HEK293 (cell line): Measurements from ENCODE around the gene BAIAP3.

Source experiments
- BCL11A ChIP-seq: fragments of 450-650 bp; formaldehyde crosslinking; IDR thresholded peaks from 2 replicates; pipeline ENCODE4 v1.5.1; 2016; ENCODE audit warnings: low read depth, missing biosample characterization, missing genetic modification characterization
- EGR2 ChIP-seq: fragments of 450-650 bp; formaldehyde crosslinking; IDR thresholded peaks from 2 replicates; pipeline ENCODE4 v1.5.1; 2016; ENCODE audit warnings: low read depth, missing biosample characterization, missing genetic modification characterization
- GLIS1 ChIP-seq: fragments of 450-650 bp; formaldehyde crosslinking; IDR thresholded peaks from 2 replicates; pipeline ENCODE4 v1.5.1; 2016; ENCODE audit warnings: missing biosample characterization, missing genetic modification characterization
- HOXD13 ChIP-seq: sonication (generic); formaldehyde crosslinking; IDR thresholded peaks from 2 replicates; pipeline ENCODE4 v1.8.0; 2022; ENCODE audit warnings: missing genetic modification reagents, borderline replicate concordance
- TRIM28 ChIP-seq: IDR thresholded peaks from 2 replicates; pipeline ENCODE4 v1.6.1; 2011; ENCODE audit warnings: low read length, control low read depth, borderline replicate concordance
- ZBTB7A ChIP-seq: fragments of 450-650 bp; formaldehyde crosslinking; IDR thresholded peaks from 2 replicates; pipeline ENCODE4 v1.5.1; 2016; ENCODE audit warnings: low read depth, missing biosample characterization, missing genetic modification characterization
- ZFP69B ChIP-seq: fragments of 450-650 bp; formaldehyde crosslinking; IDR thresholded peaks from 2 replicates; pipeline ENCODE4 v1.5.1; 2016; ENCODE audit warnings: missing biosample characterization, missing genetic modification characterization
- ZNF16 ChIP-seq: fragments of 450-650 bp; formaldehyde crosslinking; IDR thresholded peaks from 2 replicates; pipeline ENCODE4 v1.5.1; 2016; ENCODE audit warnings: low read depth, missing biosample characterization, missing genetic modification characterization
- ZNF184 ChIP-seq: fragments of 450-650 bp; IDR thresholded peaks from 2 replicates; pipeline ENCODE4 v1.5.1; 2018; ENCODE audit warnings: missing biosample characterization, mild to moderate bottlenecking, missing genetic modification characterization
- ZNF2 ChIP-seq: fragments of 450-650 bp; formaldehyde crosslinking; IDR thresholded peaks from 2 replicates; pipeline ENCODE4 v1.5.1; 2016; ENCODE audit warnings: missing biosample characterization, missing genetic modification characterization
- ZNF202 ChIP-seq: fragments of 450-650 bp; formaldehyde crosslinking; IDR thresholded peaks from 2 replicates; pipeline ENCODE4 v1.5.1; 2016; ENCODE audit warnings: missing biosample characterization, missing genetic modification characterization, borderline replicate concordance
- ZNF266 ChIP-seq: fragments of 450-650 bp; formaldehyde crosslinking; IDR thresholded peaks from 2 replicates; pipeline ENCODE4 v1.5.1; 2016; ENCODE audit warnings: missing biosample characterization, missing genetic modification characterization, low read depth
- ZNF311 ChIP-seq: fragments of 450-650 bp; formaldehyde crosslinking; IDR thresholded peaks from 2 replicates; pipeline ENCODE4 v1.5.1; 2017; ENCODE audit warnings: missing biosample characterization, missing genetic modification characterization, borderline replicate concordance
- ZNF48 ChIP-seq: fragments of 450-650 bp; formaldehyde crosslinking; IDR thresholded peaks from 2 replicates; pipeline ENCODE4 v1.5.1; 2016; ENCODE audit warnings: missing biosample characterization, missing genetic modification characterization
- ZNF558 ChIP-seq: fragments of 450-650 bp; formaldehyde crosslinking; IDR thresholded peaks from 2 replicates; pipeline ENCODE4 v1.5.1; 2016; ENCODE audit warnings: missing biosample characterization, missing genetic modification characterization
- ZNF585B ChIP-seq: fragments of 450-650 bp; formaldehyde crosslinking; IDR thresholded peaks from 2 replicates; pipeline ENCODE4 v1.5.1; 2016; ENCODE audit warnings: missing biosample characterization, missing genetic modification characterization
- ZNF610 ChIP-seq: fragments of 450-650 bp; formaldehyde crosslinking; IDR thresholded peaks from 2 replicates; pipeline ENCODE4 v1.5.1; 2016; ENCODE audit warnings: missing biosample characterization, missing genetic modification characterization, borderline replicate concordance
- ZNF623 ChIP-seq: fragments of 450-650 bp; formaldehyde crosslinking; IDR thresholded peaks from 2 replicates; pipeline ENCODE4 v1.5.1; 2016; ENCODE audit warnings: missing biosample characterization, missing genetic modification characterization
- ZNF660 ChIP-seq: fragments of 450-650 bp; IDR thresholded peaks from 2 replicates; pipeline ENCODE4 v1.5.1; 2018; ENCODE audit warnings: missing biosample characterization, mild to moderate bottlenecking, missing genetic modification characterization
- ZNF837 ChIP-seq: fragments of 450-650 bp; formaldehyde crosslinking; IDR thresholded peaks from 2 replicates; pipeline ENCODE4 v1.5.1; 2016; ENCODE audit warnings: missing biosample characterization, missing genetic modification characterization
- TF ChIP-seq, protein P1 (sequence below): fragments of 450-650 bp; formaldehyde crosslinking; IDR thresholded peaks from 2 replicates; pipeline ENCODE4 v1.5.1; 2016; ENCODE audit warnings: missing biosample characterization, missing genetic modification characterization
- TF ChIP-seq, protein P2 (sequence below): fragments of 450-650 bp; formaldehyde crosslinking; IDR thresholded peaks from 2 replicates; pipeline ENCODE4 v1.5.1; 2016; ENCODE audit warnings: missing biosample characterization, missing genetic modification characterization, borderline replicate concordance
- TF ChIP-seq, protein P3 (sequence below): fragments of 450-650 bp; formaldehyde crosslinking; IDR thresholded peaks from 2 replicates; pipeline ENCODE4 v1.5.1; 2017; ENCODE audit warnings: missing biosample characterization, mild to moderate bottlenecking, missing genetic modification characterization, moderate library complexity
- TF ChIP-seq, protein P4 (sequence below): fragments of 450-650 bp; IDR thresholded peaks from 2 replicates; pipeline ENCODE4 v1.5.1; 2018; ENCODE audit warnings: missing biosample characterization, missing genetic modification characterization
- TF ChIP-seq, protein P5 (sequence below): fragments of 450-650 bp; formaldehyde crosslinking; IDR thresholded peaks from 2 replicates; pipeline ENCODE4 v1.5.1; 2016; ENCODE audit warnings: missing biosample characterization, missing genetic modification characterization

BAIAP3 gene

DNA sequence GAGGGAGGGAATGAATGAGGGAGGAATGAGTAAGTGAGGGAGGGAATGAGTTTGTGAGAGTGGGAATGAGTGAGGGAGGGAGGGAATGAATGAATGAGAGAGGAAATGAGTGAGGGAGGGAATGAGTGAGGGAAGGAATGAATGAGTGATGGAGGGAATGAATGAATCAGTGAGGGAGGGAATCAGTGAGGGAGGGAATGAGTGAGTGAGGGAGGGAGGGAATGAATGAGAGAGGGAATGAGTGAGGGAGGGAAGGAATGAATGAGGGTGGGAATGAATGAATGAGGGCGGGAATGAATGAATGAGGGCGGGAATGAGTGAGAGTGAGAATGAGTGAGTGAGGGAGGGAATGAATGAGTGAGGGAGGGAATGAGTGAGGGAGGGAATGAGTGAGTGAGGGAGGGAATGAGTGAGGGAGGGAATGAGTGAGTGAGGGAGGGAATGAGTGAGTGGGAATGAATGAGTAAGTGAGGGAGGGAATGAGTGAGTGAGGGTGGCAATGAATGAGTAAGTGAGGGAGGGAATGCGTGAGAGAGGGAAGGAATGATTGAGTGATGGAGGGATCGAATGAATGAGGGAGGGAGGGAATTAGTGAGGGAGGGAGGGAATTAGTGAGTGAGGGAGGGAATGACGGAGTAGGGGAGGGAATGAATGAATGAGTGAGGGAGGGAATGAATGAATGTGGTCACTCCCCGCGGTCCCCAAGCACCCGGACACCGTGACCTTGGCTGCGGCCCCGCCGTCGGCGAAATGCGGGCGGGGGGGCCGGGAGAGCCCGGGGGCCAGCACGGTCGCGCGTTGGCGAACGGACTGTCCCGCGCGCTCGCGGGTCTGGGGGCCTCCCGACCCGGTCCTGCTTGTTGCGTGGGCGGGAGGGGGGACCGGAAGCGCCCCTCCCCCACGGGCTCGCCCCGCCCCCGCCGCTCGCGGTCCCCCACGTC lies 25.1 kb upstream of the BAIAP3 start (continued):
- TF ChIP-seq, protein P1, sequence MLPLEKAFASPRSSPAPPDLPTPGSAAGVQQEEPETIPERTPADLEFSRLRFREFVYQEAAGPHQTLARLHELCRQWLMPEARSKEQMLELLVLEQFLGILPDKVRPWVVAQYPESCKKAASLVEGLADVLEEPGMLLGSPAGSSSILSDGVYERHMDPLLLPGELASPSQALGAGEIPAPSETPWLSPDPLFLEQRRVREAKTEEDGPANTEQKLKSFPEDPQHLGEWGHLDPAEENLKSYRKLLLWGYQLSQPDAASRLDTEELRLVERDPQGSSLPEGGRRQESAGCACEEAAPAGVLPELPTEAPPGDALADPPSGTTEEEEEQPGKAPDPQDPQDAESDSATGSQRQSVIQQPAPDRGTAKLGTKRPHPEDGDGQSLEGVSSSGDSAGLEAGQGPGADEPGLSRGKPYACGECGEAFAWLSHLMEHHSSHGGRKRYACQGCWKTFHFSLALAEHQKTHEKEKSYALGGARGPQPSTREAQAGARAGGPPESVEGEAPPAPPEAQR: no peak
- TF ChIP-seq ZNF623 (tag by site-specific recombination) (no peak), ZNF266 (tag by site-specific recombination) (no peak), ZNF48 (tag by site-specific recombination) (no peak), ZNF558 (no peak), ZNF16 (tag by site-specific recombination) (no peak), ZFP69B (no peak; the same call in 1 of the 2 replicates), EGR2 (tag by site-specific recombination) (0 out of 2 replicates have a peak, but pooled peaks have one; percentile 4), ZBTB7A (tag by site-specific recombination) (no peak; the same call in 1 of the 2 replicates), ZNF184 (tag by site-specific recombination) (no peak), ZNF610 (no peak), ZNF311 (tag by site-specific recombination) (no peak), ZNF2 (tag by site-specific recombination) (peak; percentile 8; the same call in 1 of the 2 replicates), BCL11A (tag by site-specific recombination) (peak; percentile 92), ZNF660 (tag by site-specific recombination) (no peak), HOXD13 (CRISPR knock-in tag) (no peak), ZNF202 (tag by site-specific recombination) (no peak), GLIS1 (peak; percentile 7; the same call in 1 of the 2 replicates), ZNF837 (tag by site-specific recombination) (peak; percentile 21; the same call in 1 of the 2 replicates), TRIM28 (no peak), ZNF585B (tag by site-specific recombination) (no peak)
- TF ChIP-seq, protein P2, sequence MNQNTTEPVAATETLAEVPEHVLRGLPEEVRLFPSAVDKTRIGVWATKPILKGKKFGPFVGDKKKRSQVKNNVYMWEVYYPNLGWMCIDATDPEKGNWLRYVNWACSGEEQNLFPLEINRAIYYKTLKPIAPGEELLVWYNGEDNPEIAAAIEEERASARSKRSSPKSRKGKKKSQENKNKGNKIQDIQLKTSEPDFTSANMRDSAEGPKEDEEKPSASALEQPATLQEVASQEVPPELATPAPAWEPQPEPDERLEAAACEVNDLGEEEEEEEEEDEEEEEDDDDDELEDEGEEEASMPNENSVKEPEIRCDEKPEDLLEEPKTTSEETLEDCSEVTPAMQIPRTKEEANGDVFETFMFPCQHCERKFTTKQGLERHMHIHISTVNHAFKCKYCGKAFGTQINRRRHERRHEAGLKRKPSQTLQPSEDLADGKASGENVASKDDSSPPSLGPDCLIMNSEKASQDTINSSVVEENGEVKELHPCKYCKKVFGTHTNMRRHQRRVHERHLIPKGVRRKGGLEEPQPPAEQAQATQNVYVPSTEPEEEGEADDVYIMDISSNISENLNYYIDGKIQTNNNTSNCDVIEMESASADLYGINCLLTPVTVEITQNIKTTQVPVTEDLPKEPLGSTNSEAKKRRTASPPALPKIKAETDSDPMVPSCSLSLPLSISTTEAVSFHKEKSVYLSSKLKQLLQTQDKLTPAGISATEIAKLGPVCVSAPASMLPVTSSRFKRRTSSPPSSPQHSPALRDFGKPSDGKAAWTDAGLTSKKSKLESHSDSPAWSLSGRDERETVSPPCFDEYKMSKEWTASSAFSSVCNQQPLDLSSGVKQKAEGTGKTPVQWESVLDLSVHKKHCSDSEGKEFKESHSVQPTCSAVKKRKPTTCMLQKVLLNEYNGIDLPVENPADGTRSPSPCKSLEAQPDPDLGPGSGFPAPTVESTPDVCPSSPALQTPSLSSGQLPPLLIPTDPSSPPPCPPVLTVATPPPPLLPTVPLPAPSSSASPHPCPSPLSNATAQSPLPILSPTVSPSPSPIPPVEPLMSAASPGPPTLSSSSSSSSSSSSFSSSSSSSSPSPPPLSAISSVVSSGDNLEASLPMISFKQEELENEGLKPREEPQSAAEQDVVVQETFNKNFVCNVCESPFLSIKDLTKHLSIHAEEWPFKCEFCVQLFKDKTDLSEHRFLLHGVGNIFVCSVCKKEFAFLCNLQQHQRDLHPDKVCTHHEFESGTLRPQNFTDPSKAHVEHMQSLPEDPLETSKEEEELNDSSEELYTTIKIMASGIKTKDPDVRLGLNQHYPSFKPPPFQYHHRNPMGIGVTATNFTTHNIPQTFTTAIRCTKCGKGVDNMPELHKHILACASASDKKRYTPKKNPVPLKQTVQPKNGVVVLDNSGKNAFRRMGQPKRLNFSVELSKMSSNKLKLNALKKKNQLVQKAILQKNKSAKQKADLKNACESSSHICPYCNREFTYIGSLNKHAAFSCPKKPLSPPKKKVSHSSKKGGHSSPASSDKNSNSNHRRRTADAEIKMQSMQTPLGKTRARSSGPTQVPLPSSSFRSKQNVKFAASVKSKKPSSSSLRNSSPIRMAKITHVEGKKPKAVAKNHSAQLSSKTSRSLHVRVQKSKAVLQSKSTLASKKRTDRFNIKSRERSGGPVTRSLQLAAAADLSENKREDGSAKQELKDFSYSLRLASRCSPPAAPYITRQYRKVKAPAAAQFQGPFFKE (tag by site-specific recombination): no peak
- TF ChIP-seq, protein P3, sequence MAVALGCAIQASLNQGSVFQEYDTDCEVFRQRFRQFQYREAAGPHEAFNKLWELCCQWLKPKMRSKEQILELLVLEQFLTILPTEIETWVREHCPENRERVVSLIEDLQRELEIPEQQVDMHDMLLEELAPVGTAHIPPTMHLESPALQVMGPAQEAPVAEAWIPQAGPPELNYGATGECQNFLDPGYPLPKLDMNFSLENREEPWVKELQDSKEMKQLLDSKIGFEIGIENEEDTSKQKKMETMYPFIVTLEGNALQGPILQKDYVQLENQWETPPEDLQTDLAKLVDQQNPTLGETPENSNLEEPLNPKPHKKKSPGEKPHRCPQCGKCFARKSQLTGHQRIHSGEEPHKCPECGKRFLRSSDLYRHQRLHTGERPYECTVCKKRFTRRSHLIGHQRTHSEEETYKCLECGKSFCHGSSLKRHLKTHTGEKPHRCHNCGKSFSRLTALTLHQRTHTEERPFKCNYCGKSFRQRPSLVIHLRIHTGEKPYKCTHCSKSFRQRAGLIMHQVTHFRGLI (tag by site-specific recombination): no peak
- TF ChIP-seq, protein P4, sequence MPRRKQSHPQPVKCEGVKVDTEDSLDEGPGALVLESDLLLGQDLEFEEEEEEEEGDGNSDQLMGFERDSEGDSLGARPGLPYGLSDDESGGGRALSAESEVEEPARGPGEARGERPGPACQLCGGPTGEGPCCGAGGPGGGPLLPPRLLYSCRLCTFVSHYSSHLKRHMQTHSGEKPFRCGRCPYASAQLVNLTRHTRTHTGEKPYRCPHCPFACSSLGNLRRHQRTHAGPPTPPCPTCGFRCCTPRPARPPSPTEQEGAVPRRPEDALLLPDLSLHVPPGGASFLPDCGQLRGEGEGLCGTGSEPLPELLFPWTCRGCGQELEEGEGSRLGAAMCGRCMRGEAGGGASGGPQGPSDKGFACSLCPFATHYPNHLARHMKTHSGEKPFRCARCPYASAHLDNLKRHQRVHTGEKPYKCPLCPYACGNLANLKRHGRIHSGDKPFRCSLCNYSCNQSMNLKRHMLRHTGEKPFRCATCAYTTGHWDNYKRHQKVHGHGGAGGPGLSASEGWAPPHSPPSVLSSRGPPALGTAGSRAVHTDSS: no peak
- TF ChIP-seq, protein P5, sequence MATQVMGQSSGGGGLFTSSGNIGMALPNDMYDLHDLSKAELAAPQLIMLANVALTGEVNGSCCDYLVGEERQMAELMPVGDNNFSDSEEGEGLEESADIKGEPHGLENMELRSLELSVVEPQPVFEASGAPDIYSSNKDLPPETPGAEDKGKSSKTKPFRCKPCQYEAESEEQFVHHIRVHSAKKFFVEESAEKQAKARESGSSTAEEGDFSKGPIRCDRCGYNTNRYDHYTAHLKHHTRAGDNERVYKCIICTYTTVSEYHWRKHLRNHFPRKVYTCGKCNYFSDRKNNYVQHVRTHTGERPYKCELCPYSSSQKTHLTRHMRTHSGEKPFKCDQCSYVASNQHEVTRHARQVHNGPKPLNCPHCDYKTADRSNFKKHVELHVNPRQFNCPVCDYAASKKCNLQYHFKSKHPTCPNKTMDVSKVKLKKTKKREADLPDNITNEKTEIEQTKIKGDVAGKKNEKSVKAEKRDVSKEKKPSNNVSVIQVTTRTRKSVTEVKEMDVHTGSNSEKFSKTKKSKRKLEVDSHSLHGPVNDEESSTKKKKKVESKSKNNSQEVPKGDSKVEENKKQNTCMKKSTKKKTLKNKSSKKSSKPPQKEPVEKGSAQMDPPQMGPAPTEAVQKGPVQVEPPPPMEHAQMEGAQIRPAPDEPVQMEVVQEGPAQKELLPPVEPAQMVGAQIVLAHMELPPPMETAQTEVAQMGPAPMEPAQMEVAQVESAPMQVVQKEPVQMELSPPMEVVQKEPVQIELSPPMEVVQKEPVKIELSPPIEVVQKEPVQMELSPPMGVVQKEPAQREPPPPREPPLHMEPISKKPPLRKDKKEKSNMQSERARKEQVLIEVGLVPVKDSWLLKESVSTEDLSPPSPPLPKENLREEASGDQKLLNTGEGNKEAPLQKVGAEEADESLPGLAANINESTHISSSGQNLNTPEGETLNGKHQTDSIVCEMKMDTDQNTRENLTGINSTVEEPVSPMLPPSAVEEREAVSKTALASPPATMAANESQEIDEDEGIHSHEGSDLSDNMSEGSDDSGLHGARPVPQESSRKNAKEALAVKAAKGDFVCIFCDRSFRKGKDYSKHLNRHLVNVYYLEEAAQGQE (tag by site-specific recombination): no peak
